NCI-H187 (cell line): Measurements from ENCODE around the gene PPP6R1.
"Not testable (repeated sequence)": the region's sequence is repeated elsewhere in the genome, so short reads cannot be mapped to it uniquely, and the experiment has no call there.

ENCODE experiments used
- DNase-seq, 2 experiments: peaks; one replicate each; lab custom pipeline; 2025; lab: John Stamatoyannopoulos, UW

Gene PPP6R1

GRCh38 chr19:55224679-55225414, 34.0 kb downstream of the PPP6R1 start:
- not testable (repeated sequence) for DNase-seq

- DNase-seq, result no peak
Observed at GRCh38 chr19:55224038-55224665, 34.7 kb downstream of the PPP6R1 start.

GRCh38 chr19:55223291-55224037, 35.4 kb downstream of the PPP6R1 start:
- no peak for DNase-seq

- no peak for DNase-seq
Observed at GRCh38 chr19:55220525-55220924, 38.3 kb downstream of the PPP6R1 start.

- DNase-seq, result peak; percentile 71 to 80
Observed at GRCh38 chr19:55216461-55217198, 42.2 kb downstream of the PPP6R1 start.

- no peak for DNase-seq
Observed at GRCh38 chr19:55213547-55213946, 45.3 kb downstream of the PPP6R1 start.

GRCh38 chr19:55212447-55212846, 46.4 kb downstream of the PPP6R1 start:
- no peak for DNase-seq

- DNase-seq, result no peak
Observed at GRCh38 chr19:55209693-55210472, 48.9 kb downstream of the PPP6R1 start.

- DNase-seq, result no peak
Observed at GRCh38 chr19:55208880-55209692, 49.7 kb downstream of the PPP6R1 start, which contains the start of gene PTPRH. Gene PTPRH, minus strand, starts transcription at chr19:55209501. Its CDS starts 68 bp downstream, at chr19:55209433.

- DNase-seq, result no peak
Observed at GRCh38 chr19:55206664-55207500, 51.9 kb downstream of the PPP6R1 start.

GRCh38 chr19:55202199-55202598, 56.6 kb downstream of the PPP6R1 start:
- DNase-seq, result not testable (repeated sequence)

- DNase-seq, result peak in 1 of 2 experiments; percentile 31
Observed at GRCh38 chr19:55199620-55200204, 59.1 kb downstream of the PPP6R1 start.

GRCh38 chr19:55198651-55199050, 60.2 kb downstream of the PPP6R1 start:
- no peak for DNase-seq

GRCh38 chr19:55197528-55197927, 61.3 kb downstream of the PPP6R1 start:
- DNase-seq, result no peak

GRCh38 chr19:55196803-55197202, 62.0 kb downstream of the PPP6R1 start:
- no peak for DNase-seq

GRCh38 chr19:55193481-55193880, 65.3 kb downstream of the PPP6R1 start:
- DNase-seq, result no peak

GRCh38 chr19:55189403-55189835, 69.4 kb downstream of the PPP6R1 start:
- DNase-seq, result no peak

GRCh38 chr19:55188625-55189024, 70.2 kb downstream of the PPP6R1 start:
- no peak for DNase-seq

- DNase-seq, result no peak
Observed at GRCh38 chr19:55186080-55186479, 72.7 kb downstream of the PPP6R1 start.
